ENCODE data around the gene FGR. TPM values are rescaled to one million over a fixed set of nuclear protein-coding genes. Genes with fewer than 3 reads are reported as not detected.

FGR gene
- total and polyA plus RNA-seq, 2 of the 13 experiments (the other 11 are each of a cell fraction or from before 2014, with no cell fraction given) = not detected

DNA sequence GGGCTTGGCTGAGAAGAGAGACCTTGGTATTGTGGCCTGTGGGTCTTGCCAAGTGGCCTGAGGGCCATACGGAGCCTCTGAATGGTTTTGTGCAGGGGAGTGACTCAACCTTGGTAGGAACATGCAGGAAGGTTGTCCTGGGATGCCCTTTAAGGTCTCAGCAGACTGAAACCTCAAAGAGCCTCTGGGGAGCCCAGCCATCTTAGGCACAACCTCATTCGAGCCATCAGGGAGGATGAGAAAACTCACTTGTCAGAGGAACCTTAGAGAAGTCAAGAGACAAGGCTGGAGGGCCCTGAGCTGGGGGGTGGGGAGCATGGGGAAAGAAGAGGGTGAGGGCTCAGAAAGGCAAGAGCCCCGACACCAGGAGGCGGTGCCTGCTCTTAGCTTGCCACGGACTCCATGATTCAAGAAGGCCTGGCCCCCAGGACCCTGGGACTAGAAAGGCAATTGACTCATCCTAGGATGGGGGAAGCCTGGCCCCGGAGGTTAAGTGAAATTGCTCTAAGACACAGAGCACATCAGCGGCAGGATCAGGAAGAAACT is 24.0 kb upstream of the FGR start (continued):
- TF ChIP-seq, protein P1, sequence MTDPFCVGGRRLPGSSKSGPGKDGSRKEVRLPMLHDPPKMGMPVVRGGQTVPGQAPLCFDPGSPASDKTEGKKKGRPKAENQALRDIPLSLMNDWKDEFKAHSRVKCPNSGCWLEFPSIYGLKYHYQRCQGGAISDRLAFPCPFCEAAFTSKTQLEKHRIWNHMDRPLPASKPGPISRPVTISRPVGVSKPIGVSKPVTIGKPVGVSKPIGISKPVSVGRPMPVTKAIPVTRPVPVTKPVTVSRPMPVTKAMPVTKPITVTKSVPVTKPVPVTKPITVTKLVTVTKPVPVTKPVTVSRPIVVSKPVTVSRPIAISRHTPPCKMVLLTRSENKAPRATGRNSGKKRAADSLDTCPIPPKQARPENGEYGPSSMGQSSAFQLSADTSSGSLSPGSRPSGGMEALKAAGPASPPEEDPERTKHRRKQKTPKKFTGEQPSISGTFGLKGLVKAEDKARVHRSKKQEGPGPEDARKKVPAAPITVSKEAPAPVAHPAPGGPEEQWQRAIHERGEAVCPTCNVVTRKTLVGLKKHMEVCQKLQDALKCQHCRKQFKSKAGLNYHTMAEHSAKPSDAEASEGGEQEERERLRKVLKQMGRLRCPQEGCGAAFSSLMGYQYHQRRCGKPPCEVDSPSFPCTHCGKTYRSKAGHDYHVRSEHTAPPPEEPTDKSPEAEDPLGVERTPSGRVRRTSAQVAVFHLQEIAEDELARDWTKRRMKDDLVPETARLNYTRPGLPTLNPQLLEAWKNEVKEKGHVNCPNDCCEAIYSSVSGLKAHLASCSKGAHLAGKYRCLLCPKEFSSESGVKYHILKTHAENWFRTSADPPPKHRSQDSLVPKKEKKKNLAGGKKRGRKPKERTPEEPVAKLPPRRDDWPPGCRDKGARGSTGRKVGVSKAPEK (CRISPR knock-in tag; IDR thresholded peaks at IDR 0.05; ENCODE audit: borderline replicate concordance) = no peak
- TF ChIP-seq, protein P2, sequence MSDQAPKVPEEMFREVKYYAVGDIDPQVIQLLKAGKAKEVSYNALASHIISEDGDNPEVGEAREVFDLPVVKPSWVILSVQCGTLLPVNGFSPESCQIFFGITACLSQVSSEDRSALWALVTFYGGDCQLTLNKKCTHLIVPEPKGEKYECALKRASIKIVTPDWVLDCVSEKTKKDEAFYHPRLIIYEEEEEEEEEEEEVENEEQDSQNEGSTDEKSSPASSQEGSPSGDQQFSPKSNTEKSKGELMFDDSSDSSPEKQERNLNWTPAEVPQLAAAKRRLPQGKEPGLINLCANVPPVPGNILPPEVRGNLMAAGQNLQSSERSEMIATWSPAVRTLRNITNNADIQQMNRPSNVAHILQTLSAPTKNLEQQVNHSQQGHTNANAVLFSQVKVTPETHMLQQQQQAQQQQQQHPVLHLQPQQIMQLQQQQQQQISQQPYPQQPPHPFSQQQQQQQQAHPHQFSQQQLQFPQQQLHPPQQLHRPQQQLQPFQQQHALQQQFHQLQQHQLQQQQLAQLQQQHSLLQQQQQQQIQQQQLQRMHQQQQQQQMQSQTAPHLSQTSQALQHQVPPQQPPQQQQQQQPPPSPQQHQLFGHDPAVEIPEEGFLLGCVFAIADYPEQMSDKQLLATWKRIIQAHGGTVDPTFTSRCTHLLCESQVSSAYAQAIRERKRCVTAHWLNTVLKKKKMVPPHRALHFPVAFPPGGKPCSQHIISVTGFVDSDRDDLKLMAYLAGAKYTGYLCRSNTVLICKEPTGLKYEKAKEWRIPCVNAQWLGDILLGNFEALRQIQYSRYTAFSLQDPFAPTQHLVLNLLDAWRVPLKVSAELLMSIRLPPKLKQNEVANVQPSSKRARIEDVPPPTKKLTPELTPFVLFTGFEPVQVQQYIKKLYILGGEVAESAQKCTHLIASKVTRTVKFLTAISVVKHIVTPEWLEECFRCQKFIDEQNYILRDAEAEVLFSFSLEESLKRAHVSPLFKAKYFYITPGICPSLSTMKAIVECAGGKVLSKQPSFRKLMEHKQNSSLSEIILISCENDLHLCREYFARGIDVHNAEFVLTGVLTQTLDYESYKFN (CRISPR knock-in tag; conservative IDR thresholded peaks at IDR 0.05) = no peak
- TF ChIP-seq, protein P3, sequence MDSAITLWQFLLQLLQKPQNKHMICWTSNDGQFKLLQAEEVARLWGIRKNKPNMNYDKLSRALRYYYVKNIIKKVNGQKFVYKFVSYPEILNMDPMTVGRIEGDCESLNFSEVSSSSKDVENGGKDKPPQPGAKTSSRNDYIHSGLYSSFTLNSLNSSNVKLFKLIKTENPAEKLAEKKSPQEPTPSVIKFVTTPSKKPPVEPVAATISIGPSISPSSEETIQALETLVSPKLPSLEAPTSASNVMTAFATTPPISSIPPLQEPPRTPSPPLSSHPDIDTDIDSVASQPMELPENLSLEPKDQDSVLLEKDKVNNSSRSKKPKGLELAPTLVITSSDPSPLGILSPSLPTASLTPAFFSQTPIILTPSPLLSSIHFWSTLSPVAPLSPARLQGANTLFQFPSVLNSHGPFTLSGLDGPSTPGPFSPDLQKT (CRISPR knock-in tag; IDR thresholded peaks at IDR 0.05; ENCODE audit: borderline replicate concordance) = no peak
- no peak for TF ChIP-seq ZNF326 (CRISPR knock-in tag; IDR thresholded peaks at IDR 0.05; ENCODE audit: borderline replicate concordance)
